Uterus (tissue), 2 donors: ENCODE results near the gene SSTR4.

Experiments
- POLR2A ChIP-seq, 2 donors: fragments of 450-650 bp; IDR thresholded peaks; one replicate each; pipeline ENCODE4 v1.6.1; 2016; ENCODE audit warnings: antibody characterized with exemption in 2 of 2, mild to moderate bottlenecking in 1 of 2, moderate library complexity in 1 of 2
- TF ChIP-seq, protein P1 (sequence below), 4 experiments: fragments of 200-600 bp in 2 of 4; fragments of 450-650 bp in 2 of 4; sonication (generic) in 2 of 4; IDR thresholded peaks; one replicate each; pipeline ENCODE4 v1.5.1; 2016 to 2019; ENCODE audit warnings: antibody characterized with exemption in 4 of 4, mild to moderate bottlenecking in 2 of 4, moderate library complexity in 1 of 4

DNA sequence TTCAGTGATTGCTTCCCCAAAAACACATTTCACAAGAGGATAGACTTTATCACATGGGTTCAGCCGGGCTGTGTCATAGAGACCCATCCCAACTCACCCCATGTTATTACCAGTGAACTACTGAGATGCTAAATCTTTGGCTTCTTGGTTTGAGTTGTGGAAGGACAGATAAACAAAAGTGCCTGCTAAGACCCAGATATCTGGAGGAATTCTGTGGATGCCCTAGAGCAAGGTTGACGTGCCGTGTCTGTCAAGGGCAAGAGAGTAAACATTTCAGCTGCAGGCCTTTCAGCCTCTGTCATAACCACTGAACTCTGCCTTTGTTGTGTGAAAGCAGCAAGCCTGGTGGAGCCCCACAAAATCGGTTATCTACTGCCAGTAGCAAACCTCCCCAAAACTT lies 25.5 kb downstream of the SSTR4 start:
- TF ChIP-seq, protein P1, sequence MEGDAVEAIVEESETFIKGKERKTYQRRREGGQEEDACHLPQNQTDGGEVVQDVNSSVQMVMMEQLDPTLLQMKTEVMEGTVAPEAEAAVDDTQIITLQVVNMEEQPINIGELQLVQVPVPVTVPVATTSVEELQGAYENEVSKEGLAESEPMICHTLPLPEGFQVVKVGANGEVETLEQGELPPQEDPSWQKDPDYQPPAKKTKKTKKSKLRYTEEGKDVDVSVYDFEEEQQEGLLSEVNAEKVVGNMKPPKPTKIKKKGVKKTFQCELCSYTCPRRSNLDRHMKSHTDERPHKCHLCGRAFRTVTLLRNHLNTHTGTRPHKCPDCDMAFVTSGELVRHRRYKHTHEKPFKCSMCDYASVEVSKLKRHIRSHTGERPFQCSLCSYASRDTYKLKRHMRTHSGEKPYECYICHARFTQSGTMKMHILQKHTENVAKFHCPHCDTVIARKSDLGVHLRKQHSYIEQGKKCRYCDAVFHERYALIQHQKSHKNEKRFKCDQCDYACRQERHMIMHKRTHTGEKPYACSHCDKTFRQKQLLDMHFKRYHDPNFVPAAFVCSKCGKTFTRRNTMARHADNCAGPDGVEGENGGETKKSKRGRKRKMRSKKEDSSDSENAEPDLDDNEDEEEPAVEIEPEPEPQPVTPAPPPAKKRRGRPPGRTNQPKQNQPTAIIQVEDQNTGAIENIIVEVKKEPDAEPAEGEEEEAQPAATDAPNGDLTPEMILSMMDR (IDR thresholded peaks at IDR 0.05) = no peak
- TF ChIP-seq POLR2A (IDR thresholded peaks at IDR 0.05) = no peak
